AML-193 (cell line): ENCODE data around the gene PLSCR2.
"Not testable (repeated sequence)": the region's sequence is repeated elsewhere in the genome, so short reads cannot be mapped to it uniquely, and the experiment has no call there.

Experiments
- DNase-seq, 2 experiments: peaks; one replicate each; lab custom pipeline; 2025; lab: John Stamatoyannopoulos, UW

PLSCR2 gene

DNA sequence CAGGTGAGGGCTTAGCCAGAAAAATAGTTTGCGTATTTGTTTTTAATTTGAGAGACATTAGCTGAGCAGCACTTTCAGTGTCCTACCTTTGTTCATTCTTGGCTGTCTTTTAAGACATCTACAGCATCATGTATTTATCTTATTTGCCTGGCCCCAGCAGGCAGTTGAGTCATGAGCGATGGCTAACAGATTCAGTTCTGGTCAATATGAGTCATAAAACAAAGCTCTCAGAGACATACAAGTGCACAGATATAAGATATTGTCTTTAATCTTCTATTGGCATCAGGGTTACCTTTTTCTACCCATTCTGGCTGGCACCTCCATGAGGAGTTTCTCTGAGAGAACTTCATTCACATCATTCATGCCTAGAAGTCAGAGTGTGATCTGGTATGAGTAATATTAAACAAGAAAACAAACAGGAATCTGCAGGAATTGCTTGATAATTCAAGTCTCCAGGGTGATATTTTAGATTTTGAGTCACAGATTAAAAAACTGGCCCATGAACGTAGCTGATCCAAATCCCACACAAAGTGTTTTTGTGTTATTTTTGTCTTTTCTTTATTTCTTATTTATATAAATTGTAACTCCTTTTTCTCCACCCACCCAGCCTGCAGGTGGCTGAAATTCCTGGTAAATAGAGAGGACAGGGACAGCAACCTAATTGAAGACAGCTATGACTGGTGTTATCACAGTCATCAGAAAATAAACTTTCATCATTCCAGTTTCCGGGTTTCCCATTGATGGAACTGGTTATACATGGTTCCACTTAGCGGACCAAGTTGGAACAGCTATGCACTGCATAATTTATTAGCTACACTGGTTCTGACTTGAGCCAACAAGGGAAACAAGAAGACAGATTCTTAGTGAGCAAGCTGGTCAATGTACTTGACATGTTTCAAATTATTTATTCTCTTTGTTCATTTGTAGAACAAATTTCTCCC is 47.3 kb downstream of the PLSCR2 start:
- DNase-seq = no peak

DNA sequence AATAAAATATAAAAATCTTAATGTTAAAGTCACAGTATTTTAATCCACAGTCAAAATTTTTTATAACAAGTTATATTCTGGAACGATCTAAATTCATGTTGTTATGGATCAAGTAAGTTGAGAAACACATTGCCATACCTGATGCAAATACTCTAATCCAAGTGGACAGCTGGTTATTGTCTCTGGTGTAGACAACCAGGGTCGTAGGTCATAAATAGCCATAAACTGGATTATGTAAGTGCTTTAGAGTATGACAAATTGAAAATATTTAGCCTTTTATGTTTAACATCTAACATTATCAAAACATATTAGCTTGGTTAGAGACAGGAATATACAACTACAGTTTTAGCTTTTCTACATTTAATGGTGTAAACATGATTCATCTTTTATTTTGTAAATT is 53.0 kb downstream of the PLSCR2 start:
- no peak for DNase-seq

DNA sequence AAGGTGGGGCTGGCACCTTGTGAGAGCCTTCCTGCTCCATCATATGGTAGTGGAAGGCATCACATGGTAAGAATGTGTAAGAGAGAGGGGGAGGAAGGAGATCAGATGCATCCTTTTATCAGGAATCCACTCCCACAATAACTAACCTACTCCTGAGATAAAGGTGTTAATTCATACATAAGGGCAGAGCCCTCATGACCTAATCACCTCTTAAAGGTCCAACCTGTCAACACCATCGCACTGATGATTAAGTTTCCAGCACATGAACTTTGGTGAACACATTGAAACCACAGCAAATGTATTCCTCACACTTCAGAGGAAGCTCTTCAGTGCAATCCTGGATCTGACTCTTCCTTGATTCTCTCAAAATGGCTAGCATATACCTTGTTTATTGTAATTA is 55.4 kb downstream of the PLSCR2 start:
- DNase-seq = no peak

DNA sequence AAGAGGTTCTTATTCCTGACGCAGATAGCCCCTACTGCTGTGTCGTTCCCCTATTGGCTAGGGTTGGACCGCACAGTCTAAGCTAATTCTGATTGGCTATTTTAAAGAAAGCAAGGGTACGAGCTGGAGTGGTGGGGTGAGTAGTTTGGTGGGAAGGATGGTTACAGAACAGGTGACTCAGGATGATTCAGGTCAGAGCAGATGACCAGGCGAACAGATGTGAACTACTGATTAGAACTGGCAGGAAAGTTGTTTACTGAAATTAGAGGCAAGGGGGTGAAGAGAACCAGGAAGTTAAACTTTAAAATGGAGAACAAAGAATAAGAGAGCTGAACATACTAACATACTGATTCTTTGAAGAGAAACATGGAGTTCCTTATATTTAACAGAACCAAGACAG is 56.6 kb downstream of the PLSCR2 start:
- not testable (repeated sequence) for DNase-seq

DNA sequence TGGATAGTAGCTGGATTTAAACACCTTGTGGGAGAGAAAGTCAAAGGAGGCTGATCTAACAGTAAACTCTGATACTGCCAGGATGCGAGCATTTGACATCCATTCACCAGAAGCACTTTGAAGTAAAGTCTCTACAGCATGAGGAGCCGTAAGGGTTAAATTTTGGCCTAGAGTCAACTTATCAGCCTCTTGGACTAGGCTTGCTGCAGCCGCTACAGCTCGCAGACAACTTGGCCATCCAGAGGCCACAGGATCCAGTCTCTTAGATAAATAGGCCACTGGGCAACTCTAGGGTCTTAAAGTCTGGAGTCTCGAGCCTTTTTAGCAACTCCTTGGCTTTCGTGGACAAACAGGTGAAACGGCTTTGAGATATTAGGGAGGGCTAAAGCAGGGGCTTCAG is 61.4 kb downstream of the PLSCR2 start:
- DNase-seq = no peak

DNA sequence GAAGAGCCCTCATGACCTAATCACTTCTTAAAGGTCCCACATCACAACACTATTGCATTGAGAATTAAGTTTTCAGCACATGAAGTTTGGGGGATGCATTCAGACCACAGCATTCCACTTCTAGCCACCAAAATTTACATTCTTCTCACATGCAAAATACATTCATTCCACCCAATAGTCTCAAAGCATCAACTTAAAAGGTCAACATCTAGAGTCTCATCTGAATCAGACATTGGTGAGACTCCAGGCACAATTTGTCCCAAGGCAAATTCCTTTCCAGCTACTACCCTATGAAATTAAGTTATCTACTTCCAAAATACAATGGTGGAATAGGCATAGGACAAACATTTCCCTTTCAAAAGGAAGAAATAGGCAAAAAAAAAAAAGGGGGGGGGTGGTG is 64.9 kb downstream of the PLSCR2 start:
- no peak for DNase-seq

DNA sequence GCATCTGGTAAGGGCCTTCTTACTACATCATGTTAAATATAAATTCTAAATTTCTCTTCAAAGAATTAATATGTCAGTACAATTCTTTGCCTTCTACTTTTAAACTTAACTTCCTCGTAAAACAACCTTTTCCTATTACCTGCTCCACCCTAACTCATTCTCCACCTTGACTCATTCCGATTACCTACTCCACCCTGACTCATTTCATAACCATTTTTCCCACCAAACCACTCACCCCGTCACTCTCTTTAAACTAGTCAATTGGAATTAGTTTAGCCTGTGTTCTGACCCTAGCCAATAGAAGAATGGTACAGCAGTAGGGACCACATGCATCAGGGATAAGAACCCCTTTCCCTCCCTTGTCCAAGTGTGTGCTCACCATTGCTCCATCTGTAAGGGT is 65.6 kb downstream of the PLSCR2 start:
- no peak for DNase-seq

DNA sequence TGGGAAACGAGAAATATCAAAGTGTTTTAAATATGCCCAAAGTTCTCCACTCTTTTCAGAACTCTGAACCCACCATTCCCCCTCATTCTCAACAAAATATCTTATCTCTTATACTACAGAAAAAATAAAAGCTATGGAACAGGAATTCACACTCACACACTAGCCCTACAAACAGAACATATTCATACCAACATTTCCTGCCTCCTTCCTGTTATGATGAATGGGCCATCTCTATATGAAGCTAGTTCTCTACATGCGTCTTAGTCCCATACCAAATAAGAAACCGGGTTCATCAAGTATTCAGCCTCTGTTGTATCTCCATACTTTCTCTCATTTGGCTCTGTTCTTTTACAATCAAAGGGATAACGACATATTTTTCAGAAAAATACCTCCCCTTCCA is 72.6 kb downstream of the PLSCR2 start:
- no peak for DNase-seq

DNA sequence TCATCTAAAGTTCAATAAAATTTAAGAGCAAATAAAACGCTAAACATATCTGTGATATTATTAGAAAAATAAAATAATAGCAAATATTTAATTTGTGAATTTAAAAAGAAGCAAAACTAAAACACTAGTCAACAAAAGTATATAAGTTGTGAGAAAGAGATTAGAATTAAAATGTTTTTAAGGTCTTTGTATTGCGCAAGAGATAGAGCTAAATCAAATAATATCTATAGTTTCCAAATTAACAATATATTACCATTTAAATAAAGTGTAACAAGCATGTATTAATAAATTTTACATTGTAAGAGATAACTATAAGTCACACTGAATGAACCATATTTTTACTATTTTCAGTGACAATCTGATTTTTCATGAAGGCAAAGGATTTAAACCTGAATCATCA is 74.2 kb downstream of the PLSCR2 start:
- no peak for DNase-seq

DNA sequence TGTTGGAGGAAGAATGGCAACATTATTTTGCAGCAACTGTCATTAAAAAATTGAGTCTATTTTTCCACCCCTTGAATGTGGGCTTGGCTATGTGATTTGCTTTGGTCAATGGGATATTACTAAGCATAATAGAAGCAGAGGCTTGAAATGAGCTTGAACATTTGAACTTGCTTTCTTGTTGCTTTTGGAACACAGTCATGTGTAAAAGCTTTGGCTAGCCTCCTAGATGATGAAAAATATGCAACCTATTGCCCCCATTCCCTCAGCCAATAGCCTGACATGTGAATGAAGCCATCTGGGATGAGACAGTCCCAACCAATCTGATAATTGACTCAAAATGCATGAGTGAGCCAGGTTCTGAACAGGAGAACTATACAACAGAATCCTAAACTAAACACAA is 78.4 kb downstream of the PLSCR2 start:
- no peak for DNase-seq

DNA sequence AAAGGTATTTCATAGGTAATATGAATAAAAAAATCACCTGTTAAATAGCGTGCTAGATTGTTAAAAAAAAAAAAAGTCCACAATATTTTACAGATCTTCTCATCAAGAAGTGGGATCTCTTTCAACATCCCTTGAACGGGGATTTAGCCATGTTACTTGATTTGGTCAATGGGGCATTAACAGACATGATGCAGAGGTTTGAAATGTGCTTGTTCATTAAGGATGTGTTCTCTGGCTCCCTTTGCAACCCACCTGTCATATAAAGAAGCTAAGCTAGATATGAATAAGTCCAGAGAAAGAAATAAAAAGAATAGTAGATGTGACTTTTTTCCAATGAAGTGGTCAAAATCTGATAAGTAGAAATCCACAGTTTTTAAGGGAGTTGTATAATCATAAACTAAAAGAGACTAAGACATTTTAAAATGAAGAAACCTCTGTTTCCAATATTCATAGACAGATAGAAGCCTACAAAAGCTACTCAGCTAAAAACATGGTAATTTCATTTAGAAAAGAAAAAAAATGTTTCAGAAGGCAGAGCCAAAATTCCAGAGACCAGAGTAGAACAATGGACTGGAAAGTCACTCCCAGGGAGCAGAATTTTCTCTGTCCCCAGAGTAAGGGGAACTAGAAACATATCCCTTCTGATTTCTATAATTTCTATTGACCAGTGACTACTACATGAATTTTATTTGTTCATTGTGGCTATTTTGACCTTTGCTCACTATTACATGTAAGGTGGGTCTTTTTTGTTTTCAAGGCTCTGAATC is 79.2 kb downstream of the PLSCR2 start:
- no peak for DNase-seq

DNA sequence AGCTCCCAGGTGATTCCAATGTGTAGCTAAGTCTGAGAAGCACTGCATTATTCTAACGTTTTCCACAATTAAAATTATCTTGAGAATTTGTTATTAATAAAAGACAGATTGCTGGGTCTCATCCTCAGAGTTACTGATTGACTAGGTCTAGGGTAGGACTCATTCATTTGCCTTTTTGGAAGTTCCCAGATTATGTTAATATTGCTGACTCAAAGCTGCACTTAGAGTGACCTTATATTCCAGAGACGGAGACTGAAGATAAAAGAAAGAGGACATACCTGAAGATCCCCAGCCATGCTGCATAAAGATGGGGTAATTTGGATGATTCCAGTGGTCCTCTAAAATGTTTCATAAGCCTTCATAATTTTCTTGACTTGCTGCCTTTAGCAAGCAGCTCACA is 81.8 kb downstream of the PLSCR2 start:
- no peak for DNase-seq

DNA sequence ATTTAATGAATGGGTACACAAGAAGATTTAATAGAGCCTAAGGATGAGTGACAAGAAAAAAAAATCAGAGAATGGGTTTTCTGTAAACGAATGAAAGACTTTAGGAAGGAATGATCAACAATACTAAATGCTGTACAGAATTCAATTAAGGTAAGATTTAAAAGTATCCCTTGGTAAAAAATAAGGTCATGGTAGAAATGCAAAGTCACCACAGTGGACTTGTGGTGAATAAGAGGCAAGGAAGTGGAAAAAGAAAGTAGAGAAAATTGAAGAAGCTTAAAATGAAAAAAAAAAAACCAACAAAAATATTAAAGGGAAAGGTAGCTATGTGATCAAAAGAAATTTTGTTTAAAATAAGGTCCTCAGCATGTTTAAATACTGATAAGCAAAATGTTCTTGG is 82.4 kb downstream of the PLSCR2 start:
- no peak for DNase-seq

DNA sequence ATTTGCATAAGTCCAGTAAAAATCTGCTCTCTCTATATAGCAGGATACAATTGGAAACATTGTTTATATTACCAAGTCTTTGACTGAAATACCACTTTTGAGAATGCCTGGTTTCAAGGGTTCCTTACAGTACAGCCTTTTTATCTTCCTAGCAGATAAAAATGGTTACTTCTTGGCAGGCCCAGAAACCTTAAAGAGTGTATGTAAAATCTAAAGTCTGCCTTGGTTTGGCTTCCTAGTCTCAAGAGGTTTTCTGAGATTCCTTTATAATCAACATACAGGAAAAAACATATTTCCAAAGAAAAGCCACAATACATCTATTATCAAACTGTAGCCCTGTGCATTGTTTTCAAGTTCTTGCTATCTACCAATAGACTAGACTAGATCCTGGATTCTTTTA is 84.6 kb downstream of the PLSCR2 start:
- no peak for DNase-seq
